HCT116 (cell line): Measurements from ENCODE around the gene PLN. TPM values are rescaled to one million over a fixed set of nuclear protein-coding genes. Genes with fewer than 3 reads are reported as not detected.

Experiments used
- ATAC-seq: fragments of 200-7000 bp; cut with Tn5 transposase; 2 replicates; pipeline ENCODE4 v1.9.1; 2020; ENCODE audit warnings: mild to moderate bottlenecking, moderate library complexity
- BruUV-seq: library from RNA; stranded (reverse); fragments of 400-500 nt; replicated peaks from 2 replicates; lab custom pipeline; 2021; lab: Mats Ljungman, UMichigan
- CTCF ChIA-PET: fragments of 300-600 bp; sonication (Branson Sonifier 250); formaldehyde crosslinking; loops from one replicate; lab custom pipeline; 2021; ENCODE audit warnings: antibody characterized with exemption; lab: Charles Lee
- POLR2A ChIA-PET: fragments of 300-600, 350-600 bp; sonication (Branson Sonifier 250); formaldehyde crosslinking; loops from one replicate; lab custom pipeline; 2021; ENCODE audit warnings: antibody characterized with exemption; lab: Charles Lee
- RAD21 ChIA-PET, 2 experiments: fragments of 300-600 bp; sonication (Branson Sonifier 250); formaldehyde crosslinking; loops; one replicate each; lab custom pipeline; 2023; ENCODE audit warnings: low total read pairs in 2 of 2; ENCODE audit not compliant: uncharacterized antibody in 2 of 2, unreplicated experiment in 2 of 2, low non-redundant PET in 1 of 2; lab: Charles Lee
- DNase-seq: peaks from one replicate; pipeline ENCODE4 v3.0.0-alpha.2; 2010; ENCODE audit warnings: low read depth, low spot score
- H2AFZ ChIP-seq: fragments of 200-600 bp; shearing (Covaris generic), sonication (generic); 2 replicates; pipeline ENCODE4 v1.6.1; 2017; ENCODE audit warnings: low read depth, mixed run types, mixed read lengths, antibody characterized with exemption, low read length; ENCODE audit not compliant: poor library complexity, severe bottlenecking
- H3K27ac ChIP-seq: 2 replicates; pipeline ENCODE4 v1.5.1; 2012; ENCODE audit warnings: low read depth, low read length
- H3K27me3 ChIP-seq: fragments of 200-600 bp; sonication (generic); 2 replicates; pipeline ENCODE4 v1.6.1; 2016; ENCODE audit warnings: mixed run types, low read length, mixed read lengths; ENCODE audit not compliant: insufficient read depth
- H3K36me3 ChIP-seq, 2 experiments: fragments of 200-500 bp in 1 of 2; fragments of 200-600 bp in 1 of 2; sonication (Bioruptor generic) in 1 of 2; sonication (generic) in 1 of 2; 2 replicates each; pipeline versions ENCODE4 v1.5.1 to v1.6.1; 2014 to 2016; ENCODE audit warnings: low read length in 2 of 2, inconsistent platforms in 1 of 2, mixed read lengths in 1 of 2, mixed run types in 1 of 2; ENCODE audit not compliant: insufficient read depth in 2 of 2, control insufficient read depth in 1 of 2
- H3K4me1 ChIP-seq, 2 experiments: fragments of 200-600 bp in 1 of 2; sonication (generic) in 1 of 2; 2 replicates each; pipeline versions ENCODE4 v1.5.1 to v1.6.1; 2012 to 2017; ENCODE audit warnings: low read length in 2 of 2, inconsistent platforms in 1 of 2, mild to moderate bottlenecking in 1 of 2, mixed read lengths in 1 of 2, mixed run types in 1 of 2, moderate library complexity in 1 of 2; ENCODE audit not compliant: insufficient read depth in 2 of 2, control insufficient read depth in 1 of 2
- H3K4me2 ChIP-seq: fragments of 200-600 bp; sonication (generic); 2 replicates; pipeline ENCODE4 v1.6.1; 2017; ENCODE audit warnings: mixed run types, low read length, mixed read lengths
- H3K4me3 ChIP-seq, 2 experiments: fragments of 200-600 bp in 1 of 2; sonication (generic) in 1 of 2; replicated peaks in 1 of 2; 2 replicates each; pipeline ENCODE4 v1.5.1; 2011 to 2016; ENCODE audit warnings: low read length in 2 of 2, control low read depth in 1 of 2, low read depth in 1 of 2, mild to moderate bottlenecking in 1 of 2, mixed read lengths in 1 of 2, mixed run types in 1 of 2
- H3K79me2 ChIP-seq: fragments of 200-600 bp; sonication (generic); 2 replicates; pipeline ENCODE4 v1.6.1; 2017; ENCODE audit warnings: mild to moderate bottlenecking, mixed run types, low read length, moderate library complexity, mixed read lengths; ENCODE audit not compliant: insufficient read depth
- H3K9ac ChIP-seq: fragments of 200-600 bp; sonication (generic); 2 replicates; pipeline ENCODE4 v1.6.1; 2016; ENCODE audit warnings: low read length, mixed read lengths
- H3K9me2 ChIP-seq: fragments of 200-600 bp; sonication (generic), shearing (Covaris generic); 2 replicates; pipeline ENCODE4 v1.6.1; 2017; ENCODE audit warnings: mixed run types, mild to moderate bottlenecking, moderate library complexity; ENCODE audit not compliant: insufficient read depth
- H3K9me3 ChIP-seq, 2 experiments: fragments of 200-500 bp in 1 of 2; fragments of 200-600 bp in 1 of 2; sonication (Bioruptor generic) in 1 of 2; sonication (generic) in 1 of 2; 2 replicates each; pipeline ENCODE4 v1.6.1; 2014 to 2017; ENCODE audit warnings: low read length in 2 of 2, mixed read lengths in 2 of 2, inconsistent platforms in 1 of 2, low read depth in 1 of 2, mild to moderate bottlenecking in 1 of 2, mixed run types in 1 of 2, moderate library complexity in 1 of 2; ENCODE audit not compliant: control insufficient read depth in 1 of 2, insufficient read depth in 1 of 2
- H4K20me1 ChIP-seq: fragments of 200-600 bp; sonication (generic), shearing (Covaris generic); 2 replicates; pipeline ENCODE4 v1.6.1; 2017; ENCODE audit warnings: mixed run types, mild to moderate bottlenecking, moderate library complexity; ENCODE audit not compliant: insufficient read depth
- ATF3 ChIP-seq: IDR thresholded peaks from 2 replicates; pipeline ENCODE4 v1.6.1; 2012
- CBX3 ChIP-seq: IDR thresholded peaks from 2 replicates; pipeline ENCODE4 v1.6.1; 2012; ENCODE audit warnings: low read depth
- CEBPB ChIP-seq: IDR thresholded peaks from 2 replicates; pipeline ENCODE4 v1.6.1; 2012; ENCODE audit warnings: low read depth
- EGR1 ChIP-seq: IDR thresholded peaks from 2 replicates; pipeline ENCODE4 v1.6.1; 2012; ENCODE audit warnings: low read depth
- EZH2 ChIP-seq: fragments of 200-600 bp; sonication (generic); IDR thresholded peaks from 2 replicates; pipeline ENCODE4 v1.6.1; 2017; ENCODE audit warnings: antibody characterized with exemption, mixed run types
- EZH2phosphoT487 ChIP-seq: fragments of 200-600 bp; IDR thresholded peaks from 2 replicates; pipeline ENCODE4 v1.6.1; 2018; ENCODE audit warnings: antibody characterized with exemption, borderline replicate concordance
- POLR2AphosphoS5 ChIP-seq: IDR thresholded peaks from 2 replicates; pipeline ENCODE4 v1.6.1; 2011; ENCODE audit warnings: mild to moderate bottlenecking, low read depth, low read length, moderate library complexity
- SRF ChIP-seq: IDR thresholded peaks from 2 replicates; pipeline ENCODE4 v1.6.1; 2012; ENCODE audit warnings: low read depth
- TCF7L2 ChIP-seq: IDR thresholded peaks from 2 replicates; pipeline ENCODE4 v1.7.0; 2011; ENCODE audit warnings: borderline replicate concordance, inconsistent platforms; ENCODE audit not compliant: insufficient read depth, insufficient read length; ENCODE audit errors: extremely low read depth
- ZFX ChIP-seq: fragments of 450-650 bp; IDR thresholded peaks from 2 replicates; pipeline ENCODE4 v1.6.1; 2017
- intact Hi-C: fragments of 100-400 bp; cut with micrococcal nuclease; formaldehyde crosslinking; loops from 2 replicates; pipeline ENCODE4 v1.10.0; 2022
- total RNA-seq: library from RNA; stranded (reverse); gene quantifications from one replicate; pipeline ENCODE4 v1.2.1, GENCODE V29; 2021; ENCODE audit not compliant: unreplicated experiment
- TF ChIP-seq, protein P1 (sequence below), 3 experiments: fragments of 200-600 bp in 1 of 3; sonication (generic) in 1 of 3; IDR thresholded peaks in 2 of 3; conservative IDR thresholded peaks in 1 of 3; 2 replicates each; pipeline ENCODE4 v1.5.1; 2012 to 2017; ENCODE audit warnings: low read depth in 2 of 3, low read length in 2 of 3, antibody characterized with exemption in 1 of 3, borderline replicate concordance in 1 of 3, control low read depth in 1 of 3, mild to moderate bottlenecking in 1 of 3, mixed read lengths in 1 of 3, mixed run types in 1 of 3, moderate library complexity in 1 of 3; ENCODE audit not compliant: insufficient read depth in 1 of 3
- TF ChIP-seq, protein P2 (sequence below): IDR thresholded peaks from 2 replicates; pipeline ENCODE4 v1.6.1; 2011; ENCODE audit warnings: mild to moderate bottlenecking, low read length, moderate library complexity; ENCODE audit not compliant: insufficient replicate concordance; ENCODE audit errors: extremely low read depth

PLN gene
- total RNA-seq, 1 experiment from 2014 or later: not detected

DNA sequence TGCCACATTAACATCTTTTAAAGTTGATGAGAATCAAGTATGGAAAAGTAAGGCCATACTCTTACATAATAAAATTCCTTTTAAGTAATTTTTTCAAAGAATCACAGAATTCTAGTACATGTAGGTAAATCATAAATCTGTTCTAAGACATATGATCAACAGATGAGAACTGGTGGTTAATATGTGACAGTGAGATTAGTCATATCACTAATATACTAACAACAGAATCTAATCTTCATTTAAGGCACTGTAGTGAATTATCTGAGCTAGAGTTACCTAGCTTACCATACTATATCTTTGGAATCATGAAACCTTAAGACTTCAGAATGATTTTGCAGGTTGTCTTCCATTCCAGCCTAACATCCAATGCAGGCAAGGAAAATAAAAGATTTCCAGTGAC is 11.6 kb downstream of the PLN start:
- H2AFZ ChIP-seq: no peak overlapping the region

DNA sequence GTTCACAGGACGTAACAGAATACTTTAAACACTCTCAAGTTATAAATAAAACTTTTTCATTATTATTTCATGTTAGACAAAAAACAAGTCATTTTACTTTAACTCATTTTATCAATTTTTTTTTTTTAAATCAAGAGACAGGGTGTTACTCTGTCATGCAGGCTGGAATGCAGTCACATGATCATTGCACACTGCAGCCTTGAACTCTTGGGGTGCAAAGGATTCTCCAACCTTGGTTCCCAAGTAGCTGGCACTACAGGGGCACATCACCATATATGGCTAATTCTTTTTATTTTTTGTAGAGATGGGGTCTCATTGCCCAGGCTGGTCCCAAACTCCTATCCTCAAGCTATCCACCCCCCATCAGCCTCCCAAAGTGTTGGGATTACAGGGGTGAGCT is 14.2 kb downstream of the PLN start:
- intact Hi-C loops: loop anchor here (10.0 kb wide), 1 partner anchor 333 kb away; the partner anchor contains the start of gene ASF1A
- Histone ChIP-seq H3K9ac (no peak overlapping the region), H3K27me3 (no peaks in the 10 kb centered on the region), H3K36me3 (no peaks in the 10 kb centered on the region), H3K4me2 (no peak overlapping the region), H3K79me2 (no peaks in the 10 kb centered on the region), H3K27ac (no peak overlapping the region), H3K9me2 (no peaks in the 10 kb centered on the region), H3K4me1 (no peaks in the 10 kb centered on the region), H3K4me3 (no peak overlapping the region), H4K20me1 (no peaks in the 10 kb centered on the region), H2AFZ (no peak overlapping the region), H3K9me3 (no peaks in the 10 kb centered on the region)
- no TSS peak for BruUV-seq
- CTCF ChIA-PET: no interaction called here
- DNase-seq: no peak
- POLR2A ChIA-PET: no interaction called here
- ATAC-seq: no peak
- RAD21 ChIA-PET: no interaction called here
- TF ChIP-seq EZH2 (no peak), SRF (no peak), EGR1 (no peak), EZH2phosphoT487 (no peak), TCF7L2 (no peak), ZFX (no peak), POLR2AphosphoS5 (no peak), ATF3 (no peak), CEBPB (no peak)
- TF ChIP-seq, protein P1, sequence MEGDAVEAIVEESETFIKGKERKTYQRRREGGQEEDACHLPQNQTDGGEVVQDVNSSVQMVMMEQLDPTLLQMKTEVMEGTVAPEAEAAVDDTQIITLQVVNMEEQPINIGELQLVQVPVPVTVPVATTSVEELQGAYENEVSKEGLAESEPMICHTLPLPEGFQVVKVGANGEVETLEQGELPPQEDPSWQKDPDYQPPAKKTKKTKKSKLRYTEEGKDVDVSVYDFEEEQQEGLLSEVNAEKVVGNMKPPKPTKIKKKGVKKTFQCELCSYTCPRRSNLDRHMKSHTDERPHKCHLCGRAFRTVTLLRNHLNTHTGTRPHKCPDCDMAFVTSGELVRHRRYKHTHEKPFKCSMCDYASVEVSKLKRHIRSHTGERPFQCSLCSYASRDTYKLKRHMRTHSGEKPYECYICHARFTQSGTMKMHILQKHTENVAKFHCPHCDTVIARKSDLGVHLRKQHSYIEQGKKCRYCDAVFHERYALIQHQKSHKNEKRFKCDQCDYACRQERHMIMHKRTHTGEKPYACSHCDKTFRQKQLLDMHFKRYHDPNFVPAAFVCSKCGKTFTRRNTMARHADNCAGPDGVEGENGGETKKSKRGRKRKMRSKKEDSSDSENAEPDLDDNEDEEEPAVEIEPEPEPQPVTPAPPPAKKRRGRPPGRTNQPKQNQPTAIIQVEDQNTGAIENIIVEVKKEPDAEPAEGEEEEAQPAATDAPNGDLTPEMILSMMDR (IDR thresholded peaks at IDR 0.05 in 2 of 3, conservative IDR thresholded peaks at IDR 0.05 in 1 of 3; ENCODE audit: borderline replicate concordance in 1 of 3, insufficient read depth in 1 of 3, low read depth in 2 of 3, low read length in 2 of 3): no peak
- TF ChIP-seq, protein P2, sequence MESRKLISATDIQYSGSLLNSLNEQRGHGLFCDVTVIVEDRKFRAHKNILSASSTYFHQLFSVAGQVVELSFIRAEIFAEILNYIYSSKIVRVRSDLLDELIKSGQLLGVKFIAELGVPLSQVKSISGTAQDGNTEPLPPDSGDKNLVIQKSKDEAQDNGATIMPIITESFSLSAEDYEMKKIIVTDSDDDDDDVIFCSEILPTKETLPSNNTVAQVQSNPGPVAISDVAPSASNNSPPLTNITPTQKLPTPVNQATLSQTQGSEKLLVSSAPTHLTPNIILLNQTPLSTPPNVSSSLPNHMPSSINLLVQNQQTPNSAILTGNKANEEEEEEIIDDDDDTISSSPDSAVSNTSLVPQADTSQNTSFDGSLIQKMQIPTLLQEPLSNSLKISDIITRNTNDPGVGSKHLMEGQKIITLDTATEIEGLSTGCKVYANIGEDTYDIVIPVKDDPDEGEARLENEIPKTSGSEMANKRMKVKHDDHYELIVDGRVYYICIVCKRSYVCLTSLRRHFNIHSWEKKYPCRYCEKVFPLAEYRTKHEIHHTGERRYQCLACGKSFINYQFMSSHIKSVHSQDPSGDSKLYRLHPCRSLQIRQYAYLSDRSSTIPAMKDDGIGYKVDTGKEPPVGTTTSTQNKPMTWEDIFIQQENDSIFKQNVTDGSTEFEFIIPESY: no peak

More for the DNA sequence above, 11.6 kb downstream of the PLN start:
- Histone ChIP-seq H3K4me1 (no peaks in the 10 kb centered on the region), H4K20me1 (no peaks in the 10 kb centered on the region), H3K27ac (no peak overlapping the region), H3K4me2 (no peak overlapping the region), H3K79me2 (no peaks in the 10 kb centered on the region), H3K27me3 (no peaks in the 10 kb centered on the region), H3K4me3 (no peak overlapping the region), H3K9me3 (no peaks in the 10 kb centered on the region), H3K9ac (no peak overlapping the region), H3K36me3 (no peaks in the 10 kb centered on the region), H3K9me2 (no peaks in the 10 kb centered on the region)
- POLR2A ChIA-PET: no interaction called here
- intact Hi-C loops: loop anchor here (10.0 kb wide), 1 partner anchor 335 kb away; the partner anchor contains the start of gene ASF1A
- CTCF ChIA-PET: interaction anchor here (1.7 kb wide), 1 partner anchor 718 kb away, joined by 6 read pairs; no protein-coding TSS in a partner anchor
- ATAC-seq: no peak
- DNase-seq: no peak
- no TSS peak for BruUV-seq
- RAD21 ChIA-PET: no interaction called here
- TF ChIP-seq CBX3: no peak
- TF ChIP-seq, protein P2: no peak
